ENCODE data around the gene FOXP1. TPM values are rescaled to one million over a fixed set of nuclear protein-coding genes. Genes with fewer than 3 reads are reported as not detected.
"Not testable (repeated sequence)": the region's sequence is repeated elsewhere in the genome, so short reads cannot be mapped to it uniquely, and the experiment has no call there.

Gene FOXP1
- total RNA-seq, 3 donors from 2014 or later: 61.9 to 267 (median 146) TPM

DNA sequence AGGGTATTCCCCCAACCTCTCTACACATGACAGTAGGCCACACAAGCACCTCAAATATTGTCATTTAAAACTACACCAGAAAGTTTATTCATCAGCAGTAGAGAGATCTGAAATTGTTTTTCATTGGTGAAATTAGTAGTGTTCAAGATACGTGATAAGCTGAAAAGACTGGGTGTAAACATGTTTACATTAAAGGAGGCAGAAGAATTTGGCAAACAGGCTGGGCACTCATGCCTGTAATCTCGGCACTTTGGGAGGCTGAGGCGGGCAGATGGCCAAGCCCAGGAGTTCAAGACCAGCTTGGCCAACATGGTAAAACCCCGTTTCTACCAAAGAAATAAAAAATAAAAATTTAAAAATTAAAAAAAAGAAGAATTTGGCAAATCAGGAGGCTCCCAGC is 255.6 kb downstream of the FOXP1 start:
- DNase-seq (ENCODE audit: low spot score in 2 of 2): no peak
- Histone ChIP-seq H3K27ac (no peak overlapping the region), H3K9me3 (no peaks in the 10 kb centered on the region), H3K4me1 (no peaks in the 10 kb centered on the region), H3K4me3 (no peak overlapping the region), H3K36me3 (no peaks in the 10 kb centered on the region), H3K27me3 (no peaks in the 10 kb centered on the region)
- intact Hi-C loops (cut with DNase I; ENCODE audit: low total_unique reads): no loop called here
- TF ChIP-seq POLR2A (IDR thresholded peaks at IDR 0.05): no peak
- TF ChIP-seq POLR2AphosphoS5 (IDR thresholded peaks at IDR 0.05): no peak
- TF ChIP-seq, protein P1, sequence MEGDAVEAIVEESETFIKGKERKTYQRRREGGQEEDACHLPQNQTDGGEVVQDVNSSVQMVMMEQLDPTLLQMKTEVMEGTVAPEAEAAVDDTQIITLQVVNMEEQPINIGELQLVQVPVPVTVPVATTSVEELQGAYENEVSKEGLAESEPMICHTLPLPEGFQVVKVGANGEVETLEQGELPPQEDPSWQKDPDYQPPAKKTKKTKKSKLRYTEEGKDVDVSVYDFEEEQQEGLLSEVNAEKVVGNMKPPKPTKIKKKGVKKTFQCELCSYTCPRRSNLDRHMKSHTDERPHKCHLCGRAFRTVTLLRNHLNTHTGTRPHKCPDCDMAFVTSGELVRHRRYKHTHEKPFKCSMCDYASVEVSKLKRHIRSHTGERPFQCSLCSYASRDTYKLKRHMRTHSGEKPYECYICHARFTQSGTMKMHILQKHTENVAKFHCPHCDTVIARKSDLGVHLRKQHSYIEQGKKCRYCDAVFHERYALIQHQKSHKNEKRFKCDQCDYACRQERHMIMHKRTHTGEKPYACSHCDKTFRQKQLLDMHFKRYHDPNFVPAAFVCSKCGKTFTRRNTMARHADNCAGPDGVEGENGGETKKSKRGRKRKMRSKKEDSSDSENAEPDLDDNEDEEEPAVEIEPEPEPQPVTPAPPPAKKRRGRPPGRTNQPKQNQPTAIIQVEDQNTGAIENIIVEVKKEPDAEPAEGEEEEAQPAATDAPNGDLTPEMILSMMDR (IDR thresholded peaks at IDR 0.05): no peak

DNA sequence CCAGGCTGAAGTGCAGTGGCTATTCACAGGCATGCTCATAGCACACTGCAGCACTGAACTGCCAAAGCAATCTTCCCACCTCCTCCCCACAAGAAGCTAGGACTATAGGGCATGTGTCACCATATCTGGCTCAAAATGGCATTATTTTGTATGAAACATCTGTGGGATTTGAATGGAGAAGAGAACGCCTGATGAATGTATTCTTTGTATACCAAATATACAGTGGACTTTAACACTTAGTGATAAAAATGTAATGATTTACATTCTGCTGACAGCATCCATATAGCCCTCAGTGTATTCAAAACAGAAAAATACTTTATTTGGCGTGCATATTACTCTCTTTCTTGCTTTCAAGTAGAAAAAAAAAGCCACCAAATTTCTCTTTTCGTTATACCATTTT is 257.8 kb downstream of the FOXP1 start:
- no peaks in the 10 kb centered on the region for H3K27me3 ChIP-seq
- H3K36me3 ChIP-seq: no peaks in the 10 kb centered on the region
- no peak overlapping the region for H3K4me3 ChIP-seq
- intact Hi-C loops (cut with DNase I; ENCODE audit: low total_unique reads): no loop called here
- H3K27ac ChIP-seq: no peak overlapping the region
- H3K4me1 ChIP-seq: no peaks in the 10 kb centered on the region
- no peak for DNase-seq (ENCODE audit: low spot score in 2 of 2)
- TF ChIP-seq POLR2A (IDR thresholded peaks at IDR 0.05): no peak
- H3K9me3 ChIP-seq: no peaks in the 10 kb centered on the region

DNA sequence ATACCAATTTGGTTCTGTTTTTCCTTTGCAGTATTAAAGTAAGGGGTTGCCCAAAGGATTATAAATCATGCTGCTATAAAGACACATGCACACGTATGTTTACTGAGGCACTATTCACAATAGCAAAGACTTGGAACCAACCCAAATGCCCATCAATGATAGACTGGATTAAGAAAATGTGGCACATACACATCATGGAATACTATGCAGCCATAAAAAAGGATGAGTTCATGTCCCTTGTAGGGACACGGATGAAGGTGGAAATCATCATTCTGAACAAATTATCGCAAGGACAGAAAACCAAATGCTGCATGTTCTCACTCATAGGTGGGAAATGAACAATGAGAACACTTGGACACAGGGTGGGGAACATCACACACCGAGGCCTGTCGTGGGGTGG is 259.3 kb downstream of the FOXP1 start:
- H3K9me3 ChIP-seq; H3K27me3 ChIP-seq; H3K36me3 ChIP-seq; H3K4me3 ChIP-seq; intact Hi-C loops (cut with DNase I; ENCODE audit: low total_unique reads); H3K4me1 ChIP-seq; H3K27ac ChIP-seq; DNase-seq (ENCODE audit: low spot score in 2 of 2): not testable (repeated sequence)

DNA sequence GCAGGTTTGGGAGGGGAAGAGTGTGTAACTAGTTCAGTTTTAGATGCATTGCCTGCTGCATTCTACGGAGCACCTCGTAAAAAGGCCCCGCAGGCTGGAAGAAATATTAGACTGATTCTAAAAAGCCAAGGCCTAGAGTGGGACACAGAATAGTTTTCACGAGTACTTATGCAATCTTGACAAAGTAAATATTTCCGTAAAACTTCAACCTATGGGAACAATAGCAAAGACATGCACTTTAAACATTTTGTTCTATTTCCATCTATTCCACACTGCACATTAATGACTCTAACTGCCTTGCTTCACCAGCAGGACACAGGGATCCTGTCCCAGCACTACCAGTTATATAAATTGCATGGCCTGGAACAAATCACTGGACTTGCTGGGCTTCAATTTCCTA is 260.0 kb downstream of the FOXP1 start:
- Histone ChIP-seq H3K36me3 (no peaks in the 10 kb centered on the region), H3K27me3 (no peaks in the 10 kb centered on the region), H3K9me3 (no peaks in the 10 kb centered on the region), H3K4me3 (no peak overlapping the region), H3K4me1 (no peaks in the 10 kb centered on the region), H3K27ac (no peak overlapping the region)
- intact Hi-C loops (cut with DNase I; ENCODE audit: low total_unique reads): no loop called here
- DNase-seq (ENCODE audit: low spot score in 2 of 2): no peak
- TF ChIP-seq POLR2A (IDR thresholded peaks at IDR 0.05): no peak
- TF ChIP-seq POLR2AphosphoS5 (IDR thresholded peaks at IDR 0.05): no peak
- TF ChIP-seq, protein P1 (IDR thresholded peaks at IDR 0.05): no peak

DNA sequence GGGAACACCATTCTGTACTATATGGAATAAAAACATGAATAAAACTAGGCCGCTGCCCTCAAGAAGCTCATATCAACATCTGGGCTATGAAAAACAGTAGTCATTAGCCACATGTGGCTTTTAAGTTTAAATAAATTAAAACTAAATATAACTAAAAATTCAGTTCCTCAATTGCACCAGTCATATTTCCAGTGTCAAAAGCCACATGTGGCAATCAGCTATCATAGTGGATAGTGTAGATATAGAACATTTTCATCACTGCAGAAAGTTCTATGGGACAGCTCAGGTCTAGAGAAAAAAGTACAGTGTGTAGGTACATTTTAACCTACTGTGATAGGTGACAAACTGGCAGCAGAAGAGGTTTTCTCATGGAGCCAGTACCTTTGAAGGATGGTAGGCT is 261.4 kb downstream of the FOXP1 start:
- no peaks in the 10 kb centered on the region for H3K4me1 ChIP-seq
- intact Hi-C loops (cut with DNase I; ENCODE audit: low total_unique reads): no loop called here

GRCh38 chr3:71319771-71320170 is 263.8 kb downstream of the FOXP1 start:
- no peak for TF ChIP-seq POLR2AphosphoS5 (IDR thresholded peaks at IDR 0.05)
- TF ChIP-seq, protein P1 (IDR thresholded peaks at IDR 0.05): no peak
- no peak for TF ChIP-seq POLR2A (IDR thresholded peaks at IDR 0.05)
- no peaks in the 10 kb centered on the region for H3K36me3 ChIP-seq
- no peaks in the 10 kb centered on the region for H3K27me3 ChIP-seq
- no peak for DNase-seq (ENCODE audit: low spot score in 2 of 2)
- intact Hi-C loops (cut with DNase I; ENCODE audit: low total_unique reads): no loop called here
- no peaks in the 10 kb centered on the region for H3K4me1 ChIP-seq
- no peaks in the 10 kb centered on the region for H3K9me3 ChIP-seq
- H3K4me3 ChIP-seq: no peak overlapping the region
- H3K27ac ChIP-seq: no peak overlapping the region

More for the DNA sequence above, 261.4 kb downstream of the FOXP1 start:
- TF ChIP-seq POLR2A (IDR thresholded peaks at IDR 0.05) (no peak), POLR2AphosphoS5 (IDR thresholded peaks at IDR 0.05) (no peak)
- TF ChIP-seq, protein P1 (IDR thresholded peaks at IDR 0.05): no peak
- DNase-seq (ENCODE audit: low spot score in 2 of 2): no peak
- Histone ChIP-seq H3K4me3 (no peak overlapping the region), H3K9me3 (no peaks in the 10 kb centered on the region), H3K27me3 (no peaks in the 10 kb centered on the region), H3K27ac (no peak overlapping the region), H3K36me3 (no peaks in the 10 kb centered on the region)

Measured in breast epithelium (tissue), 4 donors.